ENCODE data around the gene TLX3. TPM values are rescaled to one million over a fixed set of nuclear protein-coding genes. Genes with fewer than 3 reads are reported as not detected.
A peak's percentile ranks its signal among the peaks of the same experiment; 100 is the strongest.

The TLX3 gene
- total and polyA plus RNA-seq, 2 donors (not counting 1 experiment from before 2014, with no cell fraction given): not detected

- H3K4me1 ChIP-seq (ENCODE audit: control insufficient read depth, extremely low read depth, insufficient read depth, low read length): no peaks in the 10 kb centered on the region
- no peak overlapping the region for H3K4me2 ChIP-seq (ENCODE audit: extremely low read depth, insufficient read depth, low read length)
- H2AFZ ChIP-seq (ENCODE audit: low read length): no peak overlapping the region
- H4K20me1 ChIP-seq (ENCODE audit: control insufficient read depth, extremely low read depth, insufficient read depth, low read length): no peaks in the 10 kb centered on the region
- peaks cover 75% of the 10 kb centered on the region for H3K27me3 ChIP-seq (ENCODE audit: control insufficient read depth, insufficient read depth, low read length)
- no peak overlapping the region for H3K4me3 ChIP-seq (replicated peaks in 1 of 4; ENCODE audit: control extremely low read depth in 1 of 4, insufficient read depth in 1 of 4, low read depth in 3 of 4, low read length in 4 of 4)
- H3K9ac ChIP-seq (ENCODE audit: insufficient read depth, low read length): no peak overlapping the region
- TF ChIP-seq, protein P1, sequence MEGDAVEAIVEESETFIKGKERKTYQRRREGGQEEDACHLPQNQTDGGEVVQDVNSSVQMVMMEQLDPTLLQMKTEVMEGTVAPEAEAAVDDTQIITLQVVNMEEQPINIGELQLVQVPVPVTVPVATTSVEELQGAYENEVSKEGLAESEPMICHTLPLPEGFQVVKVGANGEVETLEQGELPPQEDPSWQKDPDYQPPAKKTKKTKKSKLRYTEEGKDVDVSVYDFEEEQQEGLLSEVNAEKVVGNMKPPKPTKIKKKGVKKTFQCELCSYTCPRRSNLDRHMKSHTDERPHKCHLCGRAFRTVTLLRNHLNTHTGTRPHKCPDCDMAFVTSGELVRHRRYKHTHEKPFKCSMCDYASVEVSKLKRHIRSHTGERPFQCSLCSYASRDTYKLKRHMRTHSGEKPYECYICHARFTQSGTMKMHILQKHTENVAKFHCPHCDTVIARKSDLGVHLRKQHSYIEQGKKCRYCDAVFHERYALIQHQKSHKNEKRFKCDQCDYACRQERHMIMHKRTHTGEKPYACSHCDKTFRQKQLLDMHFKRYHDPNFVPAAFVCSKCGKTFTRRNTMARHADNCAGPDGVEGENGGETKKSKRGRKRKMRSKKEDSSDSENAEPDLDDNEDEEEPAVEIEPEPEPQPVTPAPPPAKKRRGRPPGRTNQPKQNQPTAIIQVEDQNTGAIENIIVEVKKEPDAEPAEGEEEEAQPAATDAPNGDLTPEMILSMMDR (conservative IDR thresholded peaks at IDR 0.05 in 1 of 2, IDR thresholded peaks at IDR 0.05 in 1 of 2; ENCODE audit: low read depth in 1 of 2, low read length in 2 of 2): no peak
- TF ChIP-seq EZH2 (IDR thresholded peaks at IDR 0.05; ENCODE audit: low read length, missing control alignments): peak; percentile 81
- no peak for DNase-seq (ENCODE audit: low read depth in 2 of 2)
- H3K79me2 ChIP-seq (ENCODE audit: control insufficient read depth, insufficient read depth, low read length): no peaks in the 10 kb centered on the region
- H3K27ac ChIP-seq (ENCODE audit: insufficient read depth, low read length): no peak overlapping the region
- H3K36me3 ChIP-seq (ENCODE audit: control insufficient read depth, insufficient read depth, low read length): no peaks in the 10 kb centered on the region
- no peaks in the 10 kb centered on the region for H3K9me3 ChIP-seq (ENCODE audit: control insufficient read depth, insufficient read depth, low read depth, low read length)
These were observed 496 bp downstream of the TLX3 start for GRCh38 chr5:171309276-171310211.

DNA sequence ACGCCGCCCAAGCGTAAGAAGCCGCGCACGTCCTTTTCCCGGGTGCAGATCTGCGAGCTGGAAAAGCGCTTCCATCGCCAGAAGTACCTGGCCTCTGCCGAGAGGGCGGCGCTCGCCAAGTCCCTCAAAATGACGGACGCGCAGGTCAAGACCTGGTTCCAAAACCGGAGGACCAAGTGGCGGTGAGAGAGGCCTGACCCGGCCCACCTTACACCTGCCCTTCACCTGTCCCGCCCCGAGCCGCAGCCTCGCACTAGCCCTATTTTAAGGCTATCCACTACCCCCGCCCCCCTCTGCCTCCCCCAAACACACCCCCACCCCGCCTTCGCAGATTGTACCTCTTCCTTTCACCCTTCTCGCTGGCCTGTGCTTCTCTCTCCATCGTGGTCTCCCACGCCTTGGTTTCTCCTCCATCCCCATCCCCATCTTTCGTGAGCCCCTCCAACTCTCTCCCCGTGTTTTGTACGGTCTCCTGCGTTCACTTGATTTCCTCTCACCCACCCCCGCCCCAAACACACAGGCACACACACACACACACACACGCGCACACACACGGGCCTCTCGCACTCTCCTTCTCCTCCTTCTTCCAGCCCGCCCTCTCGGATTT, 1.3 kb downstream of the TLX3 start:
- H3K27me3 ChIP-seq (ENCODE audit: control insufficient read depth, insufficient read depth, low read length): peaks cover 78% of the 10 kb centered on the region
- H4K20me1 ChIP-seq (ENCODE audit: control insufficient read depth, extremely low read depth, insufficient read depth, low read length): no peaks in the 10 kb centered on the region
- no peaks in the 10 kb centered on the region for H3K36me3 ChIP-seq (ENCODE audit: control insufficient read depth, insufficient read depth, low read length)
- no peak for DNase-seq (ENCODE audit: low read depth in 2 of 2)
- no peaks in the 10 kb centered on the region for H3K79me2 ChIP-seq (ENCODE audit: control insufficient read depth, insufficient read depth, low read length)
- H3K4me2 ChIP-seq (ENCODE audit: extremely low read depth, insufficient read depth, low read length): no peak overlapping the region
- no peak overlapping the region for H3K27ac ChIP-seq (ENCODE audit: insufficient read depth, low read length)
- TF ChIP-seq, protein P1 (conservative IDR thresholded peaks at IDR 0.05 in 1 of 2, IDR thresholded peaks at IDR 0.05 in 1 of 2; ENCODE audit: low read depth in 1 of 2, low read length in 2 of 2): peak in 1 of 2 donors; percentile 39
- peak; percentile 72 for TF ChIP-seq EZH2 (IDR thresholded peaks at IDR 0.05; ENCODE audit: low read length, missing control alignments)
- no peak overlapping the region for H2AFZ ChIP-seq (ENCODE audit: low read length)
- H3K9me3 ChIP-seq (ENCODE audit: control insufficient read depth, insufficient read depth, low read depth, low read length): no peaks in the 10 kb centered on the region
- H3K4me1 ChIP-seq (ENCODE audit: control insufficient read depth, extremely low read depth, insufficient read depth, low read length): no peaks in the 10 kb centered on the region
- no peak overlapping the region for H3K4me3 ChIP-seq (replicated peaks in 1 of 4; ENCODE audit: control extremely low read depth in 1 of 4, insufficient read depth in 1 of 4, low read depth in 3 of 4, low read length in 4 of 4)
- no peak overlapping the region for H3K9ac ChIP-seq (ENCODE audit: insufficient read depth, low read length)

- no peak for DNase-seq (ENCODE audit: low read depth in 2 of 2)
- peak; percentile 92 for TF ChIP-seq EZH2 (IDR thresholded peaks at IDR 0.05; ENCODE audit: low read length, missing control alignments)
- TF ChIP-seq, protein P1 (conservative IDR thresholded peaks at IDR 0.05 in 1 of 2, IDR thresholded peaks at IDR 0.05 in 1 of 2; ENCODE audit: low read depth in 1 of 2, low read length in 2 of 2): no peak
- H3K27me3 ChIP-seq (ENCODE audit: control insufficient read depth, insufficient read depth, low read length): peaks cover 83% of the 10 kb centered on the region
- H3K4me3 ChIP-seq (replicated peaks in 1 of 4; ENCODE audit: control extremely low read depth in 1 of 4, insufficient read depth in 1 of 4, low read depth in 3 of 4, low read length in 4 of 4): no peak overlapping the region
- H3K36me3 ChIP-seq (ENCODE audit: control insufficient read depth, insufficient read depth, low read length): no peaks in the 10 kb centered on the region
- H3K79me2 ChIP-seq (ENCODE audit: control insufficient read depth, insufficient read depth, low read length): no peaks in the 10 kb centered on the region
- H3K9ac ChIP-seq (ENCODE audit: insufficient read depth, low read length): no peak overlapping the region
- H3K27ac ChIP-seq (ENCODE audit: insufficient read depth, low read length): no peak overlapping the region
- H2AFZ ChIP-seq (ENCODE audit: low read length): no peak overlapping the region
- H3K9me3 ChIP-seq (ENCODE audit: control insufficient read depth, insufficient read depth, low read depth, low read length): no peaks in the 10 kb centered on the region
- no peaks in the 10 kb centered on the region for H4K20me1 ChIP-seq (ENCODE audit: control insufficient read depth, extremely low read depth, insufficient read depth, low read length)
- H3K4me2 ChIP-seq (ENCODE audit: extremely low read depth, insufficient read depth, low read length): no peak overlapping the region
- no peaks in the 10 kb centered on the region for H3K4me1 ChIP-seq (ENCODE audit: control insufficient read depth, extremely low read depth, insufficient read depth, low read length)
These were observed 1.8 kb downstream of the TLX3 start for GRCh38 chr5:171310819-171311321.

Data from fibroblast of lung (primary cell).